OCI-LY1 (cell line): ENCODE data around the gene TMEM72.

ENCODE experiments used
- EZH2 ChIP-seq: fragments of 200-600 bp; sonication (generic), shearing (Covaris generic); IDR thresholded peaks from 2 replicates; pipeline ENCODE4 v1.8.0; 2017; ENCODE audit warnings: borderline replicate concordance, mixed run types, mild to moderate bottlenecking, antibody characterized with exemption, low read length, moderate library complexity, mixed read lengths
- TF ChIP-seq, protein P1 (sequence below): fragments of 200-600 bp; sonication (generic), shearing (Covaris generic); IDR thresholded peaks from 2 replicates; pipeline ENCODE4 v1.5.1; 2017; ENCODE audit warnings: mild to moderate bottlenecking, antibody characterized with exemption, low read length, moderate library complexity, mixed read lengths

DNA sequence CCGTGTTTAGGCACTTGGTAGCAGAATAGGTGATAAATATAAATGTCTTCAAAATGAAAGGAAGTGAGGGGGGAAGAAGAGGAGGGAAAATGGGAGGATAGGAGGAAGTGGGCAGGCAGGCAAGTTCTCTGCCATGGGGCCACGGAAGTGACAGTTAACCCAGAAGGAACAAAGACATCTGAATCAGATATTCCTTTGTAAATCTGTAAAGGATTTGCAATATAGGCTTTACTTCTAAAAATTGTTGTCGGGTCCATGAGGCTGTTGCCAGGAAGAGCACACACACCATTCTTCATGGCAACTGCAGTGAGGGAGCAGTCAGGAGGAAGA, 24.8 kb downstream of the TMEM72 start:
- TF ChIP-seq EZH2: no peak
- TF ChIP-seq, protein P1, sequence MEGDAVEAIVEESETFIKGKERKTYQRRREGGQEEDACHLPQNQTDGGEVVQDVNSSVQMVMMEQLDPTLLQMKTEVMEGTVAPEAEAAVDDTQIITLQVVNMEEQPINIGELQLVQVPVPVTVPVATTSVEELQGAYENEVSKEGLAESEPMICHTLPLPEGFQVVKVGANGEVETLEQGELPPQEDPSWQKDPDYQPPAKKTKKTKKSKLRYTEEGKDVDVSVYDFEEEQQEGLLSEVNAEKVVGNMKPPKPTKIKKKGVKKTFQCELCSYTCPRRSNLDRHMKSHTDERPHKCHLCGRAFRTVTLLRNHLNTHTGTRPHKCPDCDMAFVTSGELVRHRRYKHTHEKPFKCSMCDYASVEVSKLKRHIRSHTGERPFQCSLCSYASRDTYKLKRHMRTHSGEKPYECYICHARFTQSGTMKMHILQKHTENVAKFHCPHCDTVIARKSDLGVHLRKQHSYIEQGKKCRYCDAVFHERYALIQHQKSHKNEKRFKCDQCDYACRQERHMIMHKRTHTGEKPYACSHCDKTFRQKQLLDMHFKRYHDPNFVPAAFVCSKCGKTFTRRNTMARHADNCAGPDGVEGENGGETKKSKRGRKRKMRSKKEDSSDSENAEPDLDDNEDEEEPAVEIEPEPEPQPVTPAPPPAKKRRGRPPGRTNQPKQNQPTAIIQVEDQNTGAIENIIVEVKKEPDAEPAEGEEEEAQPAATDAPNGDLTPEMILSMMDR: no peak
